K562 (cell line): ENCODE results near the gene ZNF821. TPM values are rescaled to one million over a fixed set of nuclear protein-coding genes. Genes with fewer than 3 reads are reported as not detected.

Experiments
- ATAC-seq: fragments of 200-7000 bp; cut with Tn5 transposase; 3 replicates; pipeline ENCODE4 v1.9.1; 2020; ENCODE audit warnings: moderate library complexity
- BruUV-seq: library from RNA; stranded (reverse); fragments of 400-500 nt; replicated peaks from 2 replicates; lab custom pipeline; 2021; lab: Mats Ljungman, UMichigan
- CTCF ChIA-PET: fragments of 300-600 bp; formaldehyde crosslinking; extraction: SDS; loops from one replicate; lab custom pipeline; 2021; ENCODE audit warnings: low intra/inter-chr PET ratio; lab: Yijun Ruan, JAX
- POLR2A ChIA-PET: fragments of 300-600, 350-650 bp; sonication (Branson Sonifier 250); formaldehyde crosslinking; extraction: SDS; loops from one replicate; lab custom pipeline; 2021; ENCODE audit warnings: antibody characterized with exemption, inconsistent platforms; lab: Yijun Ruan, JAX
- DNase-seq, 4 experiments: peaks; one replicate each; pipeline versions ENCODE4 v3.0.0 to v3.0.0-alpha.2; 2011 to 2018; ENCODE audit warnings: low spot score in 3 of 4, mixed read lengths in 3 of 4; ENCODE audit errors: extremely low read depth in 1 of 4
- FAIRE-seq: peaks from 2 replicates; lab custom pipeline; 2011; peaks lifted over from hg19 to GRCh38; lab: Jason Lieb, UNC
- H2AFZ ChIP-seq: 2 replicates; pipeline ENCODE4 v1.6.0; 2011; ENCODE audit warnings: low read depth, low read length, control low read depth, inconsistent platforms
- H3K27ac ChIP-seq: fragments of 200-600 bp; 3 replicates; pipeline ENCODE4 v1.8.0; 2011; ENCODE audit warnings: low read depth, mild to moderate bottlenecking, control low read depth, inconsistent platforms, low read length, moderate library complexity, mixed read lengths; ENCODE audit errors: extremely low read depth
- H3K27me3 ChIP-seq, 2 experiments: fragments of 300-600 bp in 1 of 2; 2 replicates in 1 of 2; 3 replicates in 1 of 2; pipeline versions ENCODE4 v1.6.0 to v1.8.0; 2011; ENCODE audit warnings: inconsistent platforms in 2 of 2, low read length in 2 of 2, mild to moderate bottlenecking in 1 of 2, mixed read lengths in 1 of 2, moderate library complexity in 1 of 2; ENCODE audit not compliant: control insufficient read depth in 2 of 2, insufficient read depth in 2 of 2
- H3K36me3 ChIP-seq: fragments of 300-600 bp; 3 replicates; pipeline ENCODE4 v1.8.0; 2011; ENCODE audit warnings: mild to moderate bottlenecking, low read length, inconsistent platforms; ENCODE audit not compliant: control insufficient read depth, insufficient read depth
- H3K4me1 ChIP-seq, 2 experiments: fragments of 200-600 bp in 1 of 2; replicated peaks in 1 of 2; 2 replicates in 1 of 2; 3 replicates in 1 of 2; pipeline versions ENCODE4 v1.5.1 to v1.8.0; 2011; ENCODE audit warnings: inconsistent platforms in 2 of 2, low read length in 2 of 2, mild to moderate bottlenecking in 1 of 2, mixed read lengths in 1 of 2, moderate library complexity in 1 of 2; ENCODE audit not compliant: control insufficient read depth in 2 of 2, insufficient read depth in 2 of 2
- H3K4me2 ChIP-seq: 2 replicates; pipeline ENCODE4 v1.6.1; 2011; ENCODE audit warnings: low read length, control low read depth, inconsistent platforms, mixed read lengths; ENCODE audit not compliant: insufficient read depth
- H3K4me3 ChIP-seq: fragments of 200-600 bp; sonication (generic), shearing (Covaris generic); 2 replicates; pipeline ENCODE4 v1.5.1; 2016; ENCODE audit warnings: control low read depth, inconsistent platforms
- H3K79me2 ChIP-seq: fragments of 200-600 bp; 3 replicates; pipeline ENCODE4 v1.8.0; 2011; ENCODE audit warnings: low read length, inconsistent platforms; ENCODE audit not compliant: control insufficient read depth, insufficient read depth
- H3K9ac ChIP-seq, 2 experiments: 2 replicates each; pipeline versions ENCODE4 v1.6.0 to v1.6.1; 2011; ENCODE audit warnings: low read depth in 2 of 2, low read length in 2 of 2, control low read depth in 1 of 2, inconsistent platforms in 1 of 2, mild to moderate bottlenecking in 1 of 2, mixed read lengths in 1 of 2; ENCODE audit not compliant: insufficient read depth in 1 of 2
- H3K9me1 ChIP-seq: one replicate; pipeline ENCODE4 v1.6.0; 2011; ENCODE audit warnings: inconsistent platforms, mild to moderate bottlenecking, low read length, moderate library complexity; ENCODE audit not compliant: control insufficient read depth, insufficient read depth
- H3K9me3 ChIP-seq: replicated peaks from 2 replicates; pipeline ENCODE4 v1.5.1; 2011; ENCODE audit warnings: low read depth, low read length, inconsistent platforms; ENCODE audit not compliant: control insufficient read depth, insufficient read depth
- H4K20me1 ChIP-seq: replicated peaks from 2 replicates; pipeline ENCODE4 v1.6.1; 2011; ENCODE audit warnings: low read length, inconsistent platforms, mixed read lengths; ENCODE audit not compliant: control insufficient read depth, insufficient read depth
- CXXC5 ChIP-seq: fragments of 250-450 bp; sonication (Bioruptor Pico); IDR thresholded peaks from 2 replicates; pipeline ENCODE4 v1.8.0; 2022; ENCODE audit warnings: inconsistent platforms, mild to moderate bottlenecking, moderate library complexity
- NRF1 ChIP-seq, 2 experiments: fragments of 450-650 bp; IDR thresholded peaks in 1 of 2; conservative IDR thresholded peaks in 1 of 2; 2 replicates each; pipeline ENCODE4 v1.6.1; 2014; ENCODE audit warnings: mild to moderate bottlenecking in 2 of 2
- PKNOX1 ChIP-seq: fragments of 450-650 bp; IDR thresholded peaks from 2 replicates; pipeline ENCODE4 v1.6.1; 2016
- PREB ChIP-seq: sonication (generic); formaldehyde crosslinking; IDR thresholded peaks from 2 replicates; pipeline ENCODE4 v1.8.1; 2023; ENCODE audit warnings: mild to moderate bottlenecking, missing genetic modification reagents
- SMAD4 ChIP-seq: fragments of 250-450 bp; sonication (Bioruptor Pico); conservative IDR thresholded peaks from 2 replicates; pipeline ENCODE4 v1.8.0; 2021; ENCODE audit warnings: inconsistent platforms, mild to moderate bottlenecking, moderate library complexity
- STAT5B ChIP-seq: fragments of 250-450 bp; sonication (Bioruptor Pico); IDR thresholded peaks from 2 replicates; pipeline ENCODE4 v1.8.0; 2021; ENCODE audit warnings: mild to moderate bottlenecking, inconsistent platforms
- ZNF277 ChIP-seq: fragments of 250-450 bp; sonication (Bioruptor Pico); IDR thresholded peaks from 2 replicates; pipeline ENCODE4 v1.8.0; 2022; ENCODE audit warnings: inconsistent platforms, mild to moderate bottlenecking, moderate library complexity, borderline replicate concordance
- ZNF407 ChIP-seq: fragments of 450-650 bp; IDR thresholded peaks from 2 replicates; pipeline ENCODE4 v1.6.1; 2016; ENCODE audit warnings: low read depth
- ZNF75A ChIP-seq: fragments of 450-650 bp; formaldehyde crosslinking; IDR thresholded peaks from 2 replicates; pipeline ENCODE4 v1.4.0; 2020; ENCODE audit warnings: mild to moderate bottlenecking
- WGBS: fragments of 100-300 bp; shearing (Covaris generic); methylation state at CpG from one replicate; pipeline ENCODE4 v1.1.6; 2016; ENCODE audit warnings: low coverage, mixed read lengths; ENCODE audit not compliant: insufficient coverage; ENCODE audit errors: missing lambda C conversion rate; 5-methylcytosine and 5-hydroxymethylcytosine counted together
- in situ Hi-C: fragments of 300-500 bp; cut with MboI; formaldehyde crosslinking; loops from 4 replicates; pipeline ENCODE4 v1.15.0; 2018; ENCODE audit warnings: inconsistent platforms, mixed read lengths
- intact Hi-C: fragments of 100-400 bp; cut with micrococcal nuclease; formaldehyde crosslinking; loops from 2 replicates; pipeline ENCODE4 v1.14.2; 2022
- polyA plus RNA-seq, 8 experiments: library from polyadenylated mRNA; depleted of rRNA in 4 of 8; stranded (reverse) in 5 of 8; unstranded in 3 of 8; fragments of >200 nt; fragmentation: Nextera tagmentation in 2 of 8; fragmentation: Illumina TruSeq in 1 of 8; extraction: Ambion mirVana in 2 of 8; extraction: Trizol in 1 of 8; gene quantifications; 2 replicates each; pipeline versions ENCODE4 v1.2.1 to v1.2.3, GENCODE V29; 2011 to 2014; ENCODE audit warnings: inconsistent platforms in 1 of 8, missing spikeins in 1 of 8
- total RNA-seq, 7 experiments: library from RNA; depleted of rRNA in 6 of 7; stranded (reverse); fragments of >200 nt in 6 of 7; fragmentation: Illumina TruSeq in 2 of 7; extraction: Trizol in 2 of 7; gene quantifications; 2 replicates each; pipeline versions ENCODE4 v1.2.1 to v1.2.3, GENCODE V29; 2011 to 2021; ENCODE audit warnings: low replicate concordance in 1 of 7

Gene ZNF821
- total and polyA plus RNA-seq, 9 of the 15 experiments (the other 6 are each of a cell fraction or from before 2014, with no cell fraction given), result 0.38 to 5.6 (median 3.6) TPM

GRCh38 chr16:71894229-71894920 is 10.4 kb upstream of the ZNF821 start:
- ChIA-PET POLR2A (interaction anchor here (1.0 to 2.9 kb wide), 5 partner anchors 9 to 33 kb away, joined by 3 to 20 read pairs (median 5); partner anchors contain the start of gene ZNF821), CTCF (no interaction called here)
- peak overlapping the region; percentile 93 for H2AFZ ChIP-seq
- H3K9me1 ChIP-seq, result no peaks in the 10 kb centered on the region
- ATAC-seq (peak; percentile 38), FAIRE-seq (peak; percentile 57), DNase-seq (peak in 1 of 4 experiments; percentile 73)
- intact Hi-C loops, result no loop called here
- peak overlapping the region; percentile 92 for H3K4me3 ChIP-seq
- no peaks in the 10 kb centered on the region for H4K20me1 ChIP-seq
- BruUV-seq, result TSS peak; percentile 88
- peaks cover 11% of the 10 kb centered on the region; the same call in 1 of the 3 replicates for H3K36me3 ChIP-seq
- H3K4me2 ChIP-seq, result peak overlapping the region; percentile 93
- peaks cover 57% of the 10 kb centered on the region for H3K79me2 ChIP-seq
- H3K27me3 ChIP-seq, result no peaks in the 10 kb centered on the region
- peak overlapping the region; percentile 88 for H3K27ac ChIP-seq
- in situ Hi-C loops, result no loop called here
- peak overlapping the region; percentile 95 to 99 for H3K9ac ChIP-seq
- under 1% methylated on average over 28 of the region's 31 CpGs for WGBS
- peaks cover 7 to 25% of the 10 kb centered on the region in 2 experiments; a peak in 4 of 5 replicates for H3K4me1 ChIP-seq
- no peaks in the 10 kb centered on the region for H3K9me3 ChIP-seq
- TF ChIP-seq SMAD4 (0 out of 2 replicates have a peak, but pooled peaks have one; percentile 18), NRF1 (conservative IDR thresholded peaks at IDR 0.05 in 1 of 2, IDR thresholded peaks at IDR 0.05 in 1 of 2) (peak; percentile 26 to 45; a peak in 3 of 4 replicates), CXXC5 (peak; percentile 52), PREB (CRISPR knock-in tag) (no peak), ZNF277 (CRISPR knock-in tag) (0 out of 2 replicates have a peak, but pooled peaks have one; percentile 31), PKNOX1 (no peak), ZNF407 (0 out of 2 replicates have a peak, but pooled peaks have one; percentile 27), STAT5B (CRISPR knock-in tag) (no peak), ZNF75A (CRISPR knock-in tag) (no peak)
